ENCODE data around the gene SQSTM1. TPM values are rescaled to one million over a fixed set of nuclear protein-coding genes. Genes with fewer than 3 reads are reported as not detected.

SQSTM1 gene
- total and polyA plus RNA-seq, 11 donors, result 177 to 747 (median 396) TPM

GRCh38 chr5:179773686-179774040 lies 47.0 kb upstream of the SQSTM1 start:
- DNase-seq, result peak in 1 of 5 donors; percentile 42
- H3K36me3 ChIP-seq, result peaks cover 2 to 100% (median 89%) of the 10 kb centered on the region in 9 donors
- intact Hi-C loops (cut with DNase I), result no loop called here
- H3K27me3 ChIP-seq, result no peaks in the 10 kb centered on the region
- TF ChIP-seq POLR2A (IDR thresholded peaks at IDR 0.05) (no peak), CTCF (IDR thresholded peaks at IDR 0.05) (no peak)
- no peaks in the 10 kb centered on the region for H3K9me3 ChIP-seq
- H3K4me1 ChIP-seq, result peaks cover 0 to 48% (median under 1%) of the 10 kb centered on the region in 12 donors
- no peak overlapping the region for H3K4me3 ChIP-seq
- no peak for ATAC-seq
- H3K27ac ChIP-seq, result no peak overlapping the region
- 90 to 93% (median 93%) methylated on average over 6 to 9 of the region's 9 CpGs for WGBS, 4 donors

- Histone ChIP-seq H3K27me3 (no peaks in the 10 kb centered on the region), H3K4me3 (no peak overlapping the region), H3K4me1 (peaks cover 0 to 49% (median 0%) of the 10 kb centered on the region in 12 donors), H3K27ac (no peak overlapping the region), H3K36me3 (peaks cover 2 to 100% (median 83%) of the 10 kb centered on the region in 9 donors), H3K9me3 (no peaks in the 10 kb centered on the region)
- ATAC-seq, result no peak
- TF ChIP-seq POLR2A (IDR thresholded peaks at IDR 0.05) (no peak), CTCF (IDR thresholded peaks at IDR 0.05) (no peak)
- DNase-seq, result peak in 1 of 5 donors; percentile 28
- WGBS, 4 donors, result 96 to 100% (median 97%) methylated on average over 10 to 12 of the region's 12 CpGs
- intact Hi-C loops (cut with DNase I), result no loop called here
Measured at GRCh38 chr5:179774442-179774841, 46.3 kb upstream of the SQSTM1 start.

- Histone ChIP-seq H3K36me3 (peaks cover 2 to 96% (median 76%) of the 10 kb centered on the region in 9 donors), H3K9me3 (no peaks in the 10 kb centered on the region), H3K4me1 (peaks cover 0 to 63% (median 0%) of the 10 kb centered on the region in 12 donors), H3K4me3 (no peak overlapping the region), H3K27ac (no peak overlapping the region), H3K27me3 (no peaks in the 10 kb centered on the region)
- DNase-seq (peak in 1 of 5 donors; percentile 33), ATAC-seq (no peak)
- intact Hi-C loops (cut with DNase I), result no loop called here
- 89 to 94% (median 92%) methylated on average over 10 to 11 of the region's 11 CpGs for WGBS, 4 donors
- TF ChIP-seq POLR2A (IDR thresholded peaks at IDR 0.05) (no peak), CTCF (IDR thresholded peaks at IDR 0.05) (no peak)
Measured at GRCh38 chr5:179776411-179776938, 44.2 kb upstream of the SQSTM1 start.

GRCh38 chr5:179777456-179777855 lies 43.2 kb upstream of the SQSTM1 start:
- no peaks in the 10 kb centered on the region for H3K9me3 ChIP-seq
- H3K36me3 ChIP-seq, result peaks cover 2 to 86% (median 66%) of the 10 kb centered on the region in 9 donors
- WGBS, 4 donors, result 83 to 95% (median 90%) methylated on average over 10 of the region's 10 CpGs
- DNase-seq (no peak), ATAC-seq (no peak)
- H3K4me1 ChIP-seq, result peaks cover 0 to 63% (median 0%) of the 10 kb centered on the region in 12 donors
- TF ChIP-seq POLR2A (IDR thresholded peaks at IDR 0.05) (no peak), CTCF (IDR thresholded peaks at IDR 0.05) (no peak)
- H3K27ac ChIP-seq, result peak overlapping the region in 2 of 12 donors; percentile 15 to 71
- intact Hi-C loops (cut with DNase I), result no loop called here
- H3K4me3 ChIP-seq, result no peak overlapping the region
- no peaks in the 10 kb centered on the region for H3K27me3 ChIP-seq
